Motor neuron (in vitro differentiated cells): Measurements from ENCODE around the gene AVPI1. TPM values are rescaled to one million over a fixed set of nuclear protein-coding genes. Genes with fewer than 3 reads are reported as not detected.
"Not testable (repeated sequence)": the region's sequence is repeated elsewhere in the genome, so short reads cannot be mapped to it uniquely, and the experiment has no call there.

Experiments
- ATAC-seq, 8 experiments: fragments of 200-7000 bp; cut with Tn5 transposase; replicated peaks in 6 of 8; 2 replicates each; pipeline ENCODE4 v1.8.0; 2021; ENCODE audit warnings: mild to moderate bottlenecking in 8 of 8, moderate library complexity in 8 of 8
- H3K27ac ChIP-seq, 2 donors: fragments of 250-450 bp; sonication (Bioruptor Pico); 2 replicates each; pipeline ENCODE4 v1.9.0; 2021; ENCODE audit warnings: antibody characterized with exemption in 2 of 2, mild to moderate bottlenecking in 2 of 2, moderate library complexity in 1 of 2
- H3K4me1 ChIP-seq, 2 donors: fragments of 250-450 bp; sonication (Bioruptor Pico); replicated peaks in 1 of 2; 2 replicates each; pipeline ENCODE4 v1.6.1; 2021; ENCODE audit warnings: antibody characterized with exemption in 2 of 2, mild to moderate bottlenecking in 2 of 2, moderate library complexity in 1 of 2
- H3K4me3 ChIP-seq, 5 donors: fragments of 250-450 bp; sonication (Bioruptor Pico); 2 replicates each; pipeline ENCODE4 v1.9.0; 2021; ENCODE audit warnings: antibody characterized with exemption in 5 of 5, mild to moderate bottlenecking in 5 of 5, moderate library complexity in 4 of 5
- WGBS, 10 experiments: fragments of 450-650 bp; shearing (Covaris generic); methylation state at CpG; one replicate each; pipeline ENCODE4 v1.0.0; 2022; 5-methylcytosine and 5-hydroxymethylcytosine counted together
- in situ Hi-C, 9 experiments: fragments of 400-800 bp; cut with MboI; loops; one replicate each; pipeline ENCODE4 v1.15.0; 2021; ENCODE audit warnings: low sequenced_read_pairs in 9 of 9, low pct_unique_long_range_greater_than_20kb in 2 of 9; ENCODE audit not compliant: unreplicated experiment in 9 of 9
- total RNA-seq, 8 experiments: library from RNA; unstranded; fragments of 300-600 nt; gene quantifications; 2 replicates each; pipeline versions ENCODE4 v1.2.3 to v1.2.4, GENCODE V29; 2022

AVPI1 gene
- total RNA-seq, 8 experiments from 2014 or later: 2.1 to 23.9 (median 7.1) TPM

GRCh38 chr10:97659589-97659988 is 27.5 kb downstream of the AVPI1 start:
- WGBS, 10 experiments: 0 to 92% (median 40%) methylated on average over 1 of the region's 1 CpG; no CpG with 5 or more reads in 4 of the 10 experiments
- Histone ChIP-seq H3K4me1 (no peaks in the 10 kb centered on the region), H3K27ac (no peak overlapping the region), H3K4me3 (no peak overlapping the region)
- in situ Hi-C loops: no loop called here
- peak in 3 of 8 experiments; percentile 43 to 51 (median 49) for ATAC-seq

DNA sequence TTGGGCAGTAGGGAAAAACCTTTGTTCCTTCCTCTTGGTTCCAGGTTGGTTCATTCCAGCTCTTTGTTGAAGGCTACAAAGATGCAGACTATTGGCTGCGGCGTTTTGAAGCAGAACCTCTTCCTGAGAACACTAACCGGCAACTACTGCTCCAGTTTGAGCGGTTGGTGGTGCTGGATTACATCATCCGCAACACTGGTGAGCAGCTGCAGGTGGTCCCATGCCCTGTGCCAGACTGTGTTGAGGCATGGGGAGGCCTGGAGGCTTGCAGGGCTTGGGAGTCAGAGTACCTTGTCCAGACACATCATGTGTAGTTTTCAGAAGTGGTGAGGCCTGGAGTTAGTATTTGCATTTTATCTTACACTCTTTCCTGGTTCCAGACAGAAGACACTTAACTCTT is 30.3 kb downstream of the AVPI1 start:
- 80 to 100% (median 100%) methylated on average over 1 to 5 of the region's 5 CpGs; no CpG with 5 or more reads in 4 of the 10 experiments for WGBS, 10 experiments
- in situ Hi-C loops: no loop called here
- ATAC-seq: no peak
- H3K27ac ChIP-seq: no peak overlapping the region
- H3K4me3 ChIP-seq: no peak overlapping the region
- no peaks in the 10 kb centered on the region for H3K4me1 ChIP-seq

DNA sequence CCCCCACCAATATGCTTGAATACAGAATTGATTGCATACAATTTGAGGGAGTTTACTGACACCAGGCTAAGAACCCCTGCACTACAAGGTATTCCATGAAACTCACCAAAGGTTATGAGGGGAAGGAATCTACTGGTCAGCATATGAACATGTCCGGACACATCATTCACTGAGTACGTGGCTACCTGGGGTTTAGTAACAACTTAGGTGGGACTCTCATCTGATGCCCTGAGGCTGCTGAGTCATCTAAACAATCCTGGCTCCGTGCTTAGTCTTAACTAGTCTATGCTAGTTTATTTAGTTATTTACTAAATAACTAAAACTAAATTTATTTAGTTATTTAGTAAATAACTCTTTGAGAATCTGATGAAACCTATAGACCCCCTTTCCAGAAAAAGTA is 35.3 kb downstream of the AVPI1 start:
- no peak for ATAC-seq

DNA sequence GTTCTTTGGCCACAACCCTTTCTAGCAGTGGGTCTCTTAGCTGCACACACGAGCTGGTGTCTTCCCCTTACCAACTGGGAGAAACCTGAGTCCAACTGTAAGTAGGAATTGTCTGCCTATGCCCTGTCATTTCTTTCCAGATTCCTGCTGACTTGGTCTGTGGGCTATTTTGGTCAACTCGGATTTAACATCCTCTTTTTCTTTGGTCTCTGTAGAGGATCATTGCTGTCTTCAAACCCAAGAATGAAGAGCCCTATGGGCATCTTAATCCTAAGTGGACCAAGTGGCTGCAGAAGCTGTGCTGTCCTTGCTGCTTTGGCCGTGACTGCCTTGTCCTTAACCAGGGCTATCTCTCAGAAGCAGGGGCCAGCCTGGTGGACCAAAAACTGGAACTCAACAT is 36.3 kb downstream of the AVPI1 start:
- 50 to 100% (median 86%) methylated on average over 1 to 3 of the region's 3 CpGs; no CpG with 5 or more reads in 3 of the 10 experiments for WGBS, 10 experiments
- Histone ChIP-seq H3K4me3 (no peak overlapping the region), H3K27ac (no peak overlapping the region), H3K4me1 (peaks cover 3 to 5% of the 10 kb centered on the region in 2 donors)
- in situ Hi-C loops: no loop called here
- no peak for ATAC-seq

More for the DNA sequence above, 35.3 kb downstream of the AVPI1 start:
- WGBS, 10 experiments: 67 to 100% (median 96%) methylated on average over 1 to 3 of the region's 3 CpGs; no CpG with 5 or more reads in 3 of the 10 experiments
- H3K4me1 ChIP-seq: peaks cover 3 to 5% of the 10 kb centered on the region in 2 donors
- no peak overlapping the region for H3K27ac ChIP-seq
- in situ Hi-C loops: no loop called here
- no peak overlapping the region for H3K4me3 ChIP-seq

DNA sequence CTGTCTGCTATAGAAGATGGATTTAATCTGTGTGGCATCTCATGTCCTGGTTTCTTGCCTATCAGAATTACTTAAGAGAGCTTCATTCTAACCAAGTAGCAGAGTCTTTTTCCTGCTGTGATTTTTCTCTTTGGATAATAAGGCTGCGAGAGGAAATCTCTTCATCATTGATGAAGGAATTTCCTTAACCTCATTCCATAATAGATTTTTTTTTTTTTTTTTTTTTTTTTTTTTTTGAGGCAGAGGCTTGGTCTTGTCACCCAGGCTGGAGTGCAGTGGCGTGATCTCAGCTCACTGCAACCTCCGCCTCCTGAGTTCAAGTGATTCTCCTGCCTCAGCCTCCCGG is 37.7 kb downstream of the AVPI1 start:
- ATAC-seq, H3K4me3 ChIP-seq, H3K4me1 ChIP-seq, in situ Hi-C loops, H3K27ac ChIP-seq: not testable (repeated sequence)
- WGBS, 10 experiments: 0 to 100% (median 86%) methylated on average over 1 to 3 of the region's 4 CpGs; no CpG with 5 or more reads in 3 of the 10 experiments

- peaks cover 3 to 5% of the 10 kb centered on the region in 2 donors for H3K4me1 ChIP-seq
- H3K4me3 ChIP-seq: no peak overlapping the region
- in situ Hi-C loops: no loop called here
- WGBS, 10 experiments: 0 to 100% (median 54%) methylated on average over 1 to 5 of the region's 5 CpGs; no CpG with 5 or more reads in 2 of the 10 experiments
- no peak overlapping the region for H3K27ac ChIP-seq
- peak; percentile 57 to 95 (median 88) for ATAC-seq
Observed at GRCh38 chr10:97648562-97649404, 38.3 kb downstream of the AVPI1 start.

DNA sequence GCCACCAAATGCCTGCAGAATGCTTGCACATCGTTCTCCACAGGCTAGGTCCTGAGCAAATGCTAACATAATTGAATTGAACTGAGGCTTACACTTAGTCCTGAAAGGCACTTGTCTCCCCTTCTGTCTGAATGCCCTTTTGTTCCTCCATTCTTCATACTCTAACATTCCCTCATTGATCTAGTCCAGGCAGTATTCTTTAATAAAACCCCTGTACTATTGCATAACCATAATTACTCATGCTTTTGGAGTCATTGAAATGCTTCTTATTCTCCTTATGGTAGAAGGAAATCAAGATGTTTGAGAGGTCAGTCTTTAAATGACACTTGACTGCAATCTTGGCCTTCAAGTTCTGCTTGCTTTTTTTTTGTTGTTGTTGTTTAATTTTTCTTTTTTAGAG is 39.5 kb downstream of the AVPI1 start:
- Histone ChIP-seq H3K4me1 (peaks cover 3 to 5% of the 10 kb centered on the region in 2 donors), H3K27ac (no peak overlapping the region), H3K4me3 (no peak overlapping the region)
- in situ Hi-C loops: no loop called here
- ATAC-seq: no peak
- WGBS, 10 experiments: 0 to 100% (median 50%) methylated on average over 1 of the region's 1 CpG

DNA sequence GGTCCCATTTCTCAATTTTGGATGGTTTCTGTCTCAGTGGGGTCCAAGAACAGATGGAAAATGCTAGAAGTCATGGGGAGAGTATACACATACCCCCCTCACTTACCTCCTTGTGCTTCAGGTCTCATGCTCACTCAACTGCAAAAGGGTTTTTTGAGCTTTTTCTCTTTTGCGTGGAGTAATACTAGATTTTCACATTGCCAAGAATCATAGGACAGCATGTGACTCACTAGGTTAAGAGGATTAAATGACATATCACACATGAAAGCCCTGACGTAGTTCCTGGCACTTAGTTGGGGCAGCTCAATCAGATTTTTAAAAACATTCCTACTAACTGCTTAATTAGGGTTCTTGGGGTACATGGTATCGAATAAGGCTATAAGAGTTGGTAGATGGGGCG is 42.1 kb downstream of the AVPI1 start:
- 50 to 100% (median 97%) methylated on average over 1 to 3 of the region's 4 CpGs; no CpG with 5 or more reads in 2 of the 10 experiments for WGBS, 10 experiments

DNA sequence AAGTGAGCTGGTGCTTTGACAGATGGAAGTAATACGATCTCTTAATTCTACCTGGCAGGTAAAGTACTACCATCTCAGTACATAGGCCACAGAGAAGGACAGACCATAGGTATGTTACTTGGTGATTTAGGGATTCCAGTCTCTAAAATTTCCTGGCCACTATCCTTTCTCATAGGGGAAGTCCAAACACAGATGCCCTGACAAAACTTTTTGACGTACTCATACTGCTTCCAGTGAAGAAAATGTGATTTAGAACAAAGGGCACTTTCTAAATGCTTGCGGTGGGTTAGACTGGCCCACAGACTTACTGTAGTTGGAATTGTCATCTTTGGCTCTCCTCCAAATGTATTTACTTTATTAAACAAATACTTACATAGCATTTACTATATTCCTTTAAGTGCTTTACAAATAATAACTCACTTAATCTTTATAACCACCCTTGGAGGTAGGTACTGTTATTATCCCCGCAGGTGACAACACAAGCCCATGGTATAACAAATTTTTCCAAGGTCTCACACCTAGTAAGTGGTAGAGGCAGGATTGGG is 43.5 kb downstream of the AVPI1 start:
- in situ Hi-C loops: no loop called here
- no peak for ATAC-seq
- Histone ChIP-seq H3K4me3 (no peak overlapping the region), H3K27ac (no peak overlapping the region), H3K4me1 (peaks cover 6 to 9% of the 10 kb centered on the region in 2 donors)
- 78 to 100% (median 95%) methylated on average over 1 to 4 of the region's 4 CpGs for WGBS, 10 experiments

More for the DNA sequence above, 42.1 kb downstream of the AVPI1 start:
- ATAC-seq: no peak
- Histone ChIP-seq H3K27ac (no peak overlapping the region), H3K4me3 (no peak overlapping the region), H3K4me1 (peaks cover 7 to 15% of the 10 kb centered on the region in 2 donors)
- in situ Hi-C loops: no loop called here

- H3K4me1 ChIP-seq, in situ Hi-C loops, H3K4me3 ChIP-seq, H3K27ac ChIP-seq, ATAC-seq: not testable (repeated sequence)
- WGBS, 10 experiments: 80 to 100% (median 94%) methylated on average over 1 to 9 of the region's 13 CpGs; no CpG with 5 or more reads in 1 of the 10 experiments
Observed at GRCh38 chr10:97642471-97643159, 44.4 kb downstream of the AVPI1 start.

DNA sequence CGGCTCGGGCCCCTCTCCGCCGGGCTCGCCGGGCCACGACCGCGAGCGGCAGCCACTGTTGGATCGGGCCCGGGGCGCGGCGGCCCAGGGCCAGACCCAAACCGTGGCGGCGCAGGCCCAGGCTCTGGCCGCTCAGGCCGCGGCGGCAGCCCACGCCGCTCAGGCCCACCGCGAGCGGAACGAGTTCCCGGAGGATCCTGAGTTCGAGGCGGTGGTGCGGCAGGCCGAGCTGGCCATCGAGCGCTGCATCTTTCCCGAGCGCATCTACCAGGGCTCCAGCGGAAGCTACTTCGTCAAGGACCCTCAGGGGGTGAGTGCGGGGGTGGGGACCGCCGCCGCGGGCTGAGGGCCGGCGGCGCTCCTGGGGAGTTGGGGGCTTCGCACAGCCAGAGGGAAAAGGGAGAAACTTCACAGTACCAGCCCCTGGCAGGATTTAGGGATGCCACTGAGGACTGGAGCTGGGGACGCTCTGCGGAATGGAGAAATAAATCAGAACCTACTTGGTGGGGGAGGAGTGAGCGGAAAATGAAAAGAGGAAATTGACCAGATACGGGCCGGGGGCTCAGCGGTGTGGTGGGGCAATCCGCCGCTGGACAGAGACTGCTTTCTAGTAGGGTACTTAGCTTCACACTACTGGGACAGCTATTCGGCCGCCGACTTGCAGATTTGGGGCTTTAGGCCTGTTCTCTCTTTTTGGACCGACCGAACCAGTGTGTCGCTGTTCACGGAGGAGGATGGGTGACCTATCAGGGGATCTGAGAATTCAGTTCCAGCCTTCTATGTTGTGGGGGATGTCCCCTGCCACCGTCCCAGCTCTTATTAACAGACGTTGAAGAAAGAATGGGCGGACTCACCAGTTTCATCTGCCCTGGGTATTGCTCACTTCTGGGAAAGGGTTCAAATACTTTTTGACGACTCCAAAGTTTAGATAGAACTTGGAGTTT is 45.9 kb downstream of the AVPI1 start:
- in situ Hi-C loops: no loop called here
- Histone ChIP-seq H3K27ac (peak overlapping the region; percentile 65 to 75), H3K4me1 (peaks cover 5 to 9% of the 10 kb centered on the region in 2 donors), H3K4me3 (peak overlapping the region; percentile 63 to 95 (median 86))
- WGBS, 10 experiments: 0 to 20% (median 0%) methylated on average over 2 to 13 of the region's 67 CpGs; no CpG with 5 or more reads in 1 of the 10 experiments
- peak; percentile 43 to 61 (median 56) for ATAC-seq

DNA sequence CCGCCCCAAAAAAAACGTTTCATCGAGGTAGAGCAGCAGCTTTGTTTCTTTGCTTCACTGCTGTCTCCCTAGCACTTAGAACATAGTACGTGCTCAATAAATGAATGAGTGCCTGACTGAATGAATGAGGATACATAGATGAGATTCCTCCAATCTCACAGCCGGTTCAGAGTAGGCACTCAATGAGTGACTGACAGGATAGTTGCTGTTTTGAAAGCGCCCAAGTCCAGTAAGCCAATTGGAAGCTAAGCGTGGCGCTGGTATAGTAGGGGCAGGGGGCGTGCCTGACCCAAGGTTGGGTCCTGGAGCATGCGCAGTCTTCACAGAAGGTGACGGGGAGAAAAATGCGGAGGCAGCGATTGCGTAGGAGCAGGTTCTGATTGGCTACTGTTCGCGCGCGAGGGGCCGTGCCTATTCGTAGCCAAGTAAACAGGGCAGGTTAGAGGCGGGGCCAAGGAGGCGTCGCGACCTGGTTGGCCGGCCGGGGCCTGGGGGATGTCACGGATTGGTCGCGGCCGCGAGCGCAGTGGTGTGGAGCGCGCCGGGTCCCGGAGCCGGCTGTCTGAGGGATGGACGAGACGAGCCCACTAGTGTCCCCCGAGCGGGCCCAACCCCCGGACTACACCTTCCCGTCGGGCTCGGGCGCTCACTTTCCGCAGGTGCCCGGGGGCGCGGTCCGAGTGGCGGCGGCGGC is 46.7 kb downstream of the AVPI1 start, which contains the start of gene PI4K2A:
Gene PI4K2A, plus strand, starts transcription at position 498 of the 694 bp plus-strand sequence. Its CDS starts 72 bp downstream, at position 570.
- peak; percentile 93 to 99 (median 99) for ATAC-seq
- H3K4me1 ChIP-seq: peaks cover 5 to 9% of the 10 kb centered on the region in 2 donors
- peak within 1 kb of the TSS; percentile 65 to 75 for H3K27ac ChIP-seq
- peak within 1 kb of the TSS; percentile 63 to 95 (median 86) for H3K4me3 ChIP-seq
- in situ Hi-C loops: no loop called here
- WGBS, 10 experiments: 1 to 33% (median 12%) methylated on average over 3 to 18 of the region's 54 CpGs; no CpG with 5 or more reads in 2 of the 10 experiments
